Breast epithelium (tissue), 4 donors: Measurements from ENCODE around the gene TPM4. TPM values are rescaled to one million over a fixed set of nuclear protein-coding genes. Genes with fewer than 3 reads are reported as not detected.

ENCODE experiments used
- DNase-seq, 2 donors: peaks; one replicate each; pipeline ENCODE4 v3.0.0-alpha.2; 2019; ENCODE audit warnings: low spot score in 2 of 2
- H3K27ac ChIP-seq, 2 donors: fragments of 200-600 bp; sonication (generic) in 1 of 2; one replicate each; pipeline ENCODE4 v1.5.1; 2016 to 2019; ENCODE audit warnings: mild to moderate bottlenecking in 1 of 2
- H3K27me3 ChIP-seq, 2 donors: fragments of 200-600 bp; sonication (generic) in 1 of 2; one replicate each; pipeline versions ENCODE4 v1.5.1 to v1.6.0; 2017 to 2019; ENCODE audit warnings: control low read depth in 1 of 2, mild to moderate bottlenecking in 1 of 2
- H3K36me3 ChIP-seq: fragments of 200-600 bp; one replicate; pipeline ENCODE4 v1.5.1; 2019
- H3K4me1 ChIP-seq, 2 donors: fragments of 200-600 bp; sonication (generic); one replicate each; pipeline ENCODE4 v1.5.1; 2016 to 2019; ENCODE audit warnings: control low read depth in 1 of 2
- H3K4me3 ChIP-seq, 3 donors: fragments of 200-600 bp; sonication (generic); 1 replicate in 2 of 3; 2 replicates in 1 of 3; pipeline ENCODE4 v1.5.1; 2016 to 2019; ENCODE audit warnings: mild to moderate bottlenecking in 3 of 3, moderate library complexity in 2 of 3
- H3K9me3 ChIP-seq, 2 donors: fragments of 200-600 bp; sonication (generic) in 1 of 2; one replicate each; pipeline ENCODE4 v1.5.1; 2016 to 2019; ENCODE audit warnings: control low read depth in 1 of 2
- CTCF ChIP-seq, 3 donors: fragments of 450-650 bp; IDR thresholded peaks; one replicate each; pipeline ENCODE4 v1.5.1; 2016 to 2017; ENCODE audit warnings: antibody characterized with exemption in 3 of 3, mild to moderate bottlenecking in 3 of 3, moderate library complexity in 3 of 3
- POLR2A ChIP-seq: fragments of 450-650 bp; IDR thresholded peaks from one replicate; pipeline ENCODE4 v1.6.1; 2016; ENCODE audit warnings: antibody characterized with exemption, mild to moderate bottlenecking, moderate library complexity
- POLR2AphosphoS5 ChIP-seq, 3 donors: sonication (generic); formaldehyde crosslinking; IDR thresholded peaks; one replicate each; pipeline ENCODE4 v1.6.1; 2017; ENCODE audit warnings: antibody characterized with exemption in 3 of 3
- intact Hi-C: fragments of 100-400 bp; cut with DNase I; formaldehyde crosslinking; loops from one replicate; pipeline ENCODE4 v1.15.1; 2023; ENCODE audit warnings: low total_unique reads
- total RNA-seq, 3 donors: library from RNA; depleted of rRNA; stranded (reverse); fragments of >200 nt; gene quantifications; one replicate each; pipeline ENCODE4 v1.1.0, GENCODE V29; 2016

Gene TPM4
- total RNA-seq, 3 donors from 2014 or later = 257 to 652 (median 430) TPM

GRCh38 chr19:16040642-16041041 is 35.7 kb upstream of the TPM4 start:
- DNase-seq = no peak
- no peak overlapping the region for H3K27ac ChIP-seq
- H3K4me3 ChIP-seq = no peak overlapping the region
- no peaks in the 10 kb centered on the region for H3K27me3 ChIP-seq
- H3K36me3 ChIP-seq = no peaks in the 10 kb centered on the region
- no peaks in the 10 kb centered on the region for H3K9me3 ChIP-seq
- H3K4me1 ChIP-seq = no peaks in the 10 kb centered on the region
- intact Hi-C loops = no loop called here
- TF ChIP-seq POLR2A (no peak), POLR2AphosphoS5 (IDR thresholded peaks at IDR 0.05) (no peak), CTCF (IDR thresholded peaks at IDR 0.05) (no peak)

DNA sequence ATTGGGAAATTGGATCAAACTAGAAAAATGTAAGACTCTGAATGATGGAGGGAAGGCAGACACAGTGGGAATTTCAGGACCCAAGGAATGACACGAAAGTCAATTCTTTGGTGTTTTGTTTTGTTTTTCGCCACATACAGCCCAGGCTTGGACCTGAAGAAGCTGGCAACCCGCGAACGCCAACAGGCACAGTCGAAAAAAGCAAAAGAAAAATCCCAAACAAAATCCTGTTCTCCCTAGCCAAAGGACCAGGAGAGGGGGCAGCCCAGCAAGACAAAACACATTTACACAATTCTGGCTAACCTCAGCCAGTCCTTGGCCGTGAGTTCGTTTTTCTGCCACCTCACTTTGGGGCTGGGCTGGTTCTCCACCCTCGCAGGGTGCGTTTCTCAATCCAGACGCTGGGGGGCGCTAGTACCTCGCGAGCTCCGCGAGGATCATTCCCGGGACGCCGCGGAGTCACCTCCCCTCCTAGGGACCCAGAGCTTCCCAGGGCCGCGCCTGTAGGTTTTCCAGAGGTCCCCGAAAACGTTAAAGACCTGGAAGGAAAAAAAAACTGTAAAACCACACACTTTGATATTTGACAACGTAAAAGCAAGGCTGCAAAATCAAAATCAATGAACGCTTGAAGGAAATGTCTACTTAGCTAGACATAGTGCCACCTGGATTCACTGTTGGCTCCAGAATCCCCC is 34.9 kb upstream of the TPM4 start:
- H3K9me3 ChIP-seq = no peaks in the 10 kb centered on the region
- peak overlapping the region; percentile 45 to 54 for H3K27ac ChIP-seq
- H3K36me3 ChIP-seq = no peaks in the 10 kb centered on the region
- DNase-seq = peak; percentile 72 to 90
- no peaks in the 10 kb centered on the region for H3K4me1 ChIP-seq
- intact Hi-C loops = no loop called here
- H3K27me3 ChIP-seq = no peaks in the 10 kb centered on the region
- peak; percentile 46 to 56 (median 48) for TF ChIP-seq POLR2AphosphoS5 (IDR thresholded peaks at IDR 0.05)
- TF ChIP-seq POLR2A = no peak
- TF ChIP-seq CTCF (IDR thresholded peaks at IDR 0.05) = peak; percentile 96 to 98 (median 98)
- peak overlapping the region in 2 of 3 donors; percentile 32 to 55 for H3K4me3 ChIP-seq

- DNase-seq = no peak
- TF ChIP-seq POLR2A (no peak), CTCF (IDR thresholded peaks at IDR 0.05) (no peak), POLR2AphosphoS5 (IDR thresholded peaks at IDR 0.05) (no peak)
- H3K27me3 ChIP-seq = no peaks in the 10 kb centered on the region
- no peaks in the 10 kb centered on the region for H3K4me1 ChIP-seq
- intact Hi-C loops = no loop called here
- no peaks in the 10 kb centered on the region for H3K36me3 ChIP-seq
- H3K27ac ChIP-seq = no peak overlapping the region
- no peaks in the 10 kb centered on the region for H3K9me3 ChIP-seq
- H3K4me3 ChIP-seq = peak overlapping the region in 2 of 3 donors; percentile 4 to 32
Measured at GRCh38 chr19:16041991-16042386, 34.3 kb upstream of the TPM4 start.

DNA sequence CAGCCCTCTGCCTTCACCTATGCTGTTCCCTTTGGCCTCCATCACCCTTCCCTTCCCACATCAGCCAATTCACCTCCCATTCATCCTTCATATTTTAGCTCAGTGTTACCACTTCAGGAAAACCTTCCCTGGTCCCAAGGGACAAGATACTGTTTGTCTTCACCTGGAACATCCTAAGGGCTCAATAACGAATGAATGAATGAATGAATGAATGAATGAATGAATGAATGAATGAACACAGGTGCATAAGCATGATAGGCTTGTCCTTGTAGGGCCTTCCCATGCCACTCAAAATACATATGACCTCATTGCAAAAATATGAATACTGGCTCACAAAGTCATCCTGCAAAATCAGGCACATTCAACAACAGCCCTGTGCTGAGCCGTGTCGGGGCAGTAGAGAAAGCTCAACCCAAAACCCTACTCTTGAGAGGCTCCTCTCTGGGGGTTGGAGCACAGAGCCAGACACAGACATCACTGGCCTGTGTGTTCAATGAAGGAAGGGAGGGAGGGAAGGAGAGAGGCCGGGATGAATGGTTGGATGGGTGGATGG is 33.7 kb upstream of the TPM4 start:
- Histone ChIP-seq H3K9me3 (no peaks in the 10 kb centered on the region), H3K4me1 (no peaks in the 10 kb centered on the region), H3K27ac (no peak overlapping the region), H3K27me3 (no peaks in the 10 kb centered on the region), H3K4me3 (no peak overlapping the region), H3K36me3 (no peaks in the 10 kb centered on the region)
- intact Hi-C loops = no loop called here
- TF ChIP-seq POLR2A = no peak
- TF ChIP-seq CTCF (IDR thresholded peaks at IDR 0.05) = no peak
- TF ChIP-seq POLR2AphosphoS5 (IDR thresholded peaks at IDR 0.05) = no peak
- DNase-seq = no peak

GRCh38 chr19:16043156-16043757 is 33.0 kb upstream of the TPM4 start:
- no peak overlapping the region for H3K27ac ChIP-seq
- no peaks in the 10 kb centered on the region for H3K27me3 ChIP-seq
- H3K4me3 ChIP-seq = no peak overlapping the region
- no peaks in the 10 kb centered on the region for H3K4me1 ChIP-seq
- H3K9me3 ChIP-seq = no peaks in the 10 kb centered on the region
- DNase-seq = no peak
- TF ChIP-seq POLR2AphosphoS5 (IDR thresholded peaks at IDR 0.05) (no peak), CTCF (IDR thresholded peaks at IDR 0.05) (no peak), POLR2A (no peak)
- intact Hi-C loops = no loop called here
- no peaks in the 10 kb centered on the region for H3K36me3 ChIP-seq
